ENCODE measurements around the gene FAM149A. TPM values are rescaled to one million over a fixed set of nuclear protein-coding genes. Genes with fewer than 3 reads are reported as not detected.
A peak's percentile ranks its signal among the peaks of the same experiment; 100 is the strongest.

The FAM149A gene
- polyA plus RNA-seq, 1 donor: 11.8 TPM

DNA sequence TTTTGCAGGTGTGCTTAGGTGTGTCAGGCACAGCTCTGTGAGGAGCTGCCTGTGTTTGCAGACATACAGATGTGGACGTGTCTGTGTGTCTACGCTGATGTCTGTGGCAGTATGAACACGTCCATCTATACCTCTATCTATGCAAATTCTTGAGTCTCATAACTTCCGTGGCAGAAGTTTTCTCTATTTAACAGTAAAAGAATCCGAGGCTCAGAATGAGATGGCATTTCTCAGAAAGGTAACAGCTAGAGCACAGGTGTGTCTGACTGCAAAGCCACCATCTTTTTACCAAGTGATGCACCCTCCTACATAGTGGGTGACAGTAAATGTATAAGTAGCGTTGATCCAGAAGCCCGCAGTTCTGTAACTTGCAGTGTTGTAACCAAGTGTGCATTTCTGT, 47.0 kb downstream of the FAM149A start:
- H3K9me3 ChIP-seq (ENCODE audit: control insufficient read depth, low read depth, low read length): no peaks in the 10 kb centered on the region
- no peaks in the 10 kb centered on the region for H3K27me3 ChIP-seq (ENCODE audit: control insufficient read depth, insufficient read depth, low read length)
- no peak overlapping the region for H3K27ac ChIP-seq (ENCODE audit: low read length)
- no peak for DNase-seq
- no peak overlapping the region for H3K4me3 ChIP-seq (ENCODE audit: low read length)
- WGBS (ENCODE audit: insufficient coverage, low lambda C conversion rate): no CpG with 5 or more reads among the region's 7 CpGs
- no peaks in the 10 kb centered on the region for H3K4me1 ChIP-seq (ENCODE audit: control insufficient read depth, insufficient read depth, low read length)
- H3K36me3 ChIP-seq (ENCODE audit: control insufficient read depth, insufficient read depth, low read length): peaks cover 17% of the 10 kb centered on the region

DNA sequence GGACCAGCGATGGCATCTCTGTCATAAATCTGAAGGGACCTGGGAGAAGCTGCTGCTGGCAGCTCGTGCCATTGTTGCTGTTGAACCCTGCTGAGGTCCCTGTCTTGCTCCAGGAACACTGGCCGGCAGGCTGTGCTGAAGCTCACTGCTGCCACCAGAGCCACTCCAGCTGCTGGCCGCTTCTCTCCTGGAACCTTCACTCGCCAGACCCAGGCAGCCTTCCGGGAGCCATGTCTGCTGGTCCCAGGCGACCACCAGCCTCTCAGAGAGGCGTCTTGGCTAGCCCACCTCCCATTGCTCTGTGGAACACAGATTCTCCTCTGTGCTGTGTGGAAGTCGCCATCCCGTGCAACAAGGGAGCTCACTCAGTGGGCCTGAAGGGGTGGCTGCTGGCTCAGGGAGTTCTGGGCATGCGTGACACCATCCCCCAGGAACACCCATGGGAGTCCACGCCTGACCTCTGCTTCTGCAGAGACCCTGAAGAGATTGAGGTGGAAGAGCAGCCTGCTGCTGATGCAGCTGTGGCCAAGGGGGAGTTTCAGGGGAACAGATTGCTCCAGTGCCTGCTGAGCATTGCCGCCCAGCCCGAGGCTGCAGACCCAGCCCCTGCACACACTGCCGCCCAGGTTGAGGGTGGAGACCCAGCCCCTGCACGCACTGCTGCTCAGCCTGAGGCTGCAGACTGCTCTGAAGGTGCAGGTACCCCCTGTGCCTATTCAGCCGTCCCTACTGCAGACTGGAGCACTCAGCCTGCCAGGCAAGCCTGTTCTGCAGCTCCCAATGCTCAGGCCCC, 53.7 kb downstream of the FAM149A start:
- H3K4me3 ChIP-seq (ENCODE audit: low read length): no peak overlapping the region
- H3K4me1 ChIP-seq (ENCODE audit: control insufficient read depth, insufficient read depth, low read length): no peaks in the 10 kb centered on the region
- DNase-seq: no peak
- H3K27me3 ChIP-seq (ENCODE audit: control insufficient read depth, insufficient read depth, low read length): no peaks in the 10 kb centered on the region
- H3K36me3 ChIP-seq (ENCODE audit: control insufficient read depth, insufficient read depth, low read length): peaks cover 44% of the 10 kb centered on the region
- H3K27ac ChIP-seq (ENCODE audit: low read length): no peak overlapping the region
- no CpG with 5 or more reads among the region's 17 CpGs for WGBS (ENCODE audit: insufficient coverage, low lambda C conversion rate)
- peaks cover 3% of the 10 kb centered on the region for H3K9me3 ChIP-seq (ENCODE audit: control insufficient read depth, low read depth, low read length)

DNA sequence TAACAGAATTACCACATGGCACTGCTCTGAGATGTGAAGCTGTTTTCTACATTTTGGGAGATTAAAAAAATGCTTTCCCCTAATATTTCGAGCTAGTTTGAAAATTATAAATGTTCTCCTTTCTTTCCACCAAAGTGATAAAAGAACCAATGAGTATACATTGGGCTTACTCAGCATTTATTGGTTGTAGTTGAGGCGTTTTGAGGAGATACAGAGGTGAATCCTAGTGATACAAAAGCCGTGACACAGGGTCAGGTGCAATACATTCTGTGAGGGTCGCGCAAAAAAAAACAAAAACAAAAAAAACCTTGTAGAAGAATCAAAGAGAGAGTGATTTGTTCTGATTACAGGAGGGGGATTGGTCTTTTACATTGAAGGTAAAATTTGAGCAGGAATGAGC, 54.5 kb downstream of the FAM149A start:
- H3K27ac ChIP-seq (ENCODE audit: low read length): no peak overlapping the region
- WGBS (ENCODE audit: insufficient coverage, low lambda C conversion rate): 81% methylated on average over 4 of the region's 5 CpGs
- H3K4me3 ChIP-seq (ENCODE audit: low read length): no peak overlapping the region
- H3K36me3 ChIP-seq (ENCODE audit: control insufficient read depth, insufficient read depth, low read length): peaks cover 41% of the 10 kb centered on the region
- DNase-seq: no peak
- H3K27me3 ChIP-seq (ENCODE audit: control insufficient read depth, insufficient read depth, low read length): no peaks in the 10 kb centered on the region
- H3K9me3 ChIP-seq (ENCODE audit: control insufficient read depth, low read depth, low read length): peaks cover 3% of the 10 kb centered on the region
- H3K4me1 ChIP-seq (ENCODE audit: control insufficient read depth, insufficient read depth, low read length): no peaks in the 10 kb centered on the region

DNA sequence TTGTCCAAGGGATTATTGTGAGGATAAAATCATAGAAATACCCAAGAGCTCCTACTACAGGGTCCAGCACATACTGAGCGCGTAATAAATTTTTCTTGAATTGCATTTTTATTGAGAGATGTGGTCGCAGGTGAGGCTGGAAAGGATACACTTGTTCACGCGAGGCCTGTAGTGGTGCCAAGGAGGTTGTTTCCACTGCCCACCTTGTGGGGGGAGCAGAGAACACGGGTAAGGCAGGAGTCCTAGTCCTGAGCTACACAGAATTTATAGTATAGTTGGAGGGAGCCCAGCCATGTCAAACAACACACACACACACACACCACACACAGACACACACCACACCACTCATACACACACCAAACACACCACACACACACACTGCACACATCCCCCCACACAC, 55.1 kb downstream of the FAM149A start:
- WGBS (ENCODE audit: insufficient coverage, low lambda C conversion rate): no CpG with 5 or more reads among the region's 6 CpGs
- H3K4me3 ChIP-seq (ENCODE audit: low read length): no peak overlapping the region
- no peak overlapping the region for H3K27ac ChIP-seq (ENCODE audit: low read length)

DNA sequence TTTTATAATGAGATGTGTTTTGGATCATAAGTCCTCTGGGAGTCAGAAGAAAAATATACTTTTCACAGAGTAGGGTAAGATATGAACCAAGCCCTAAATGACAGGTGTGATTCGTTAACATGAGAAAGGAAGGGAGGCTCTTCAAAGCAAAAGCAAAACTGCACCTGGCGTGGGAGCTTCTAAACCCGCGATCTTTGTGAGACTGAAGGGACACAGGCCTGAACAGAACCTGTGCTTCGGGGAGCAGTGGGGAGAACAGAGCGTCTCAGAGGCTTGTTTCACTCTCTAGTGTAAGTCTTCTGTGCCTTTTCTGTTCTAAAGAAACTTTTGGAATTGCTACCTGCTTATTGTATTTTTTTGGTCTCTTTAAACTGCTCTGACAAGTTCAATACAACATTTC, 56.6 kb downstream of the FAM149A start:
- DNase-seq: no peak
- peaks cover 40% of the 10 kb centered on the region for H3K36me3 ChIP-seq (ENCODE audit: control insufficient read depth, insufficient read depth, low read length)

More for the DNA sequence above, 55.1 kb downstream of the FAM149A start:
- Histone ChIP-seq H3K36me3 (ENCODE audit: control insufficient read depth, insufficient read depth, low read length) (peaks cover 43% of the 10 kb centered on the region), H3K27me3 (ENCODE audit: control insufficient read depth, insufficient read depth, low read length) (no peaks in the 10 kb centered on the region), H3K4me1 (ENCODE audit: control insufficient read depth, insufficient read depth, low read length) (no peaks in the 10 kb centered on the region), H3K9me3 (ENCODE audit: control insufficient read depth, low read depth, low read length) (peaks cover 3% of the 10 kb centered on the region)
- DNase-seq: no peak

DNA sequence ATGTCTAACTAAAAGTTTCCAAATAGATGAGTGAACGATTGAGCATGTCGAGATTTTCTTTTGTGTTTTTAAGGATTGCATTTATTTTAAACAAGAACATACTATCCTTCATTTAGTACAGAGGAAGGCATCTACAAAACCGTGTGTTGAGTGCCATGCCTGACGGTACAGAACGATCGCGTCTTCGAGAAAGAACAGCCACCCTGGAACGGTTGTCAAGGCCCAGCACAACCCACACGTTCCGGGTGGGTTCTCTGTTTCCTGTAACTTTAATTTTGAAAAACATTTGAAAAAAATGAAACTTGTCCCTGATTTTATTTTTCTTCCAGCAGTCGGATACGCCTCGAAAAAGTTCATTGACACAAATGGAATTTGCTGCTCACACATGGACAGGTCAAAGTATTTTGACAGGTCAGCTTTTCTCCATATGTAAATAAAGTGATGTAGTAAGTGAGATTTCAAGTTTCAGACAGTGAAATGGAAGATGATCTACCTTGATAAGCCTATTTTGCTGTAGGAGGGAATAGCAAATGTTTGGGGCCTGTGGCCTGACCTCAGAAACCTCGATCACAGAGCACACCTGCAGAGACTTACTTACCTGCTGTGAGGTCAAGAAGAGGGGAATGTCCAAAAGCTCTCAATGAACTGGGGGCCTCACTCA, 62.5 kb downstream of the FAM149A start:
- DNase-seq: peak; percentile 37 to 68
- peaks cover 20% of the 10 kb centered on the region for H3K36me3 ChIP-seq (ENCODE audit: control insufficient read depth, insufficient read depth, low read length)
- 84% methylated on average over 12 of the region's 15 CpGs for WGBS (ENCODE audit: insufficient coverage, low lambda C conversion rate)

More for the DNA sequence above, 56.6 kb downstream of the FAM149A start:
- H3K27ac ChIP-seq (ENCODE audit: low read length): no peak overlapping the region
- H3K4me1 ChIP-seq (ENCODE audit: control insufficient read depth, insufficient read depth, low read length): no peaks in the 10 kb centered on the region
- H3K9me3 ChIP-seq (ENCODE audit: control insufficient read depth, low read depth, low read length): peaks cover 3% of the 10 kb centered on the region
- H3K27me3 ChIP-seq (ENCODE audit: control insufficient read depth, insufficient read depth, low read length): no peaks in the 10 kb centered on the region
- WGBS (ENCODE audit: insufficient coverage, low lambda C conversion rate): no CpG with 5 or more reads among the region's 6 CpGs
- H3K4me3 ChIP-seq (ENCODE audit: low read length): no peak overlapping the region

DNA sequence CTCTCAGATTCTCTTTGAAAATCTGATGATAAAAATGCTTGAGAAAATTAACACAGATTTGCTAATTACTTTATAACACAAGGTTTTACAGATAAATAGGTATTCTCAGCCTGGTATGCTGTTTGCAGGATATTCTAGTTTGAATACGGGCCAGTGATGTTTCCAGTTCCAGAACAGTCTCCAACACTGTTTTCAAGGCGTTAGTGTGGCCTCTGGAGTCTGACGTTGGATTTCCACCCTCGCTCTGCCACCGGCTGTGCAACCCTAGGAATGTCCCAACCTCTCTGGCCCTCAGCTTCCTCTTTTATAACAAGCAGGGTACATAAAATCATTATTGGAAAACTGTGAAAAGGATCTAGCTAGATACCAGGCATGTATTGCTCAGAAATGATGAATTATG, 63.1 kb downstream of the FAM149A start:
- peaks cover 16% of the 10 kb centered on the region for H3K36me3 ChIP-seq (ENCODE audit: control insufficient read depth, insufficient read depth, low read length)
- DNase-seq: no peak
- H3K4me3 ChIP-seq (ENCODE audit: low read length): no peak overlapping the region
- peak overlapping the region; percentile 63 for H3K27ac ChIP-seq (ENCODE audit: low read length)
- H3K27me3 ChIP-seq (ENCODE audit: control insufficient read depth, insufficient read depth, low read length): no peaks in the 10 kb centered on the region
- H3K4me1 ChIP-seq (ENCODE audit: control insufficient read depth, insufficient read depth, low read length): peaks cover 3% of the 10 kb centered on the region
- peaks cover 2% of the 10 kb centered on the region for H3K9me3 ChIP-seq (ENCODE audit: control insufficient read depth, low read depth, low read length)
- no CpG with 5 or more reads among the region's 5 CpGs for WGBS (ENCODE audit: insufficient coverage, low lambda C conversion rate)

More for the DNA sequence above, 62.5 kb downstream of the FAM149A start:
- H3K9me3 ChIP-seq (ENCODE audit: control insufficient read depth, low read depth, low read length): peaks cover 2% of the 10 kb centered on the region
- H3K4me1 ChIP-seq (ENCODE audit: control insufficient read depth, insufficient read depth, low read length): peaks cover 3% of the 10 kb centered on the region
- H3K27me3 ChIP-seq (ENCODE audit: control insufficient read depth, insufficient read depth, low read length): no peaks in the 10 kb centered on the region
- no peak overlapping the region for H3K4me3 ChIP-seq (ENCODE audit: low read length)
- H3K27ac ChIP-seq (ENCODE audit: low read length): peak overlapping the region; percentile 63

DNA sequence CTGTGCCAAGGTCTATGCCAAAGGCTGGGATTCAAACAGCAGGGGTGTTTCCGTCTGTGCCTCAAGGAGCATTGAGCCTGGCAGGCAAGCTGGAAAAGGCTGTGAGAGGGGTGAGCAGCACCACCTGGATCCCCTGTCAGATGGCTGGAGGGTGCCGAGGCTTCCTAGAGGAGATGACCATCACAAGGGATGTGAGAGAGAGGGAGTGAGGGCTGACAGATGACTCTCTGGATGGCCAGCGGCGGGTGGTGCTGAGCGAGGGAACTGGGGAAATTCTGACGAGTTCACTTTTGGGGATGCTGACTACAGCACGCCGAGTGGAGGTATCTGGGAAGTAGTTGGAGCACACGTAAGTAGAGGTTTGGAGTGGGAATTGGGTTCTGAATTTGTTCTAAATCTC, 64.2 kb downstream of the FAM149A start:
- Histone ChIP-seq H3K4me3 (ENCODE audit: low read length) (no peak overlapping the region), H3K9me3 (ENCODE audit: control insufficient read depth, low read depth, low read length) (peaks cover 2% of the 10 kb centered on the region), H3K4me1 (ENCODE audit: control insufficient read depth, insufficient read depth, low read length) (peaks cover 3% of the 10 kb centered on the region), H3K27me3 (ENCODE audit: control insufficient read depth, insufficient read depth, low read length) (no peaks in the 10 kb centered on the region), H3K36me3 (ENCODE audit: control insufficient read depth, insufficient read depth, low read length) (peaks cover 11% of the 10 kb centered on the region), H3K27ac (ENCODE audit: low read length) (no peak overlapping the region)
- no peak for DNase-seq
- WGBS (ENCODE audit: insufficient coverage, low lambda C conversion rate): 80% methylated on average over 1 of the region's 9 CpGs

DNA sequence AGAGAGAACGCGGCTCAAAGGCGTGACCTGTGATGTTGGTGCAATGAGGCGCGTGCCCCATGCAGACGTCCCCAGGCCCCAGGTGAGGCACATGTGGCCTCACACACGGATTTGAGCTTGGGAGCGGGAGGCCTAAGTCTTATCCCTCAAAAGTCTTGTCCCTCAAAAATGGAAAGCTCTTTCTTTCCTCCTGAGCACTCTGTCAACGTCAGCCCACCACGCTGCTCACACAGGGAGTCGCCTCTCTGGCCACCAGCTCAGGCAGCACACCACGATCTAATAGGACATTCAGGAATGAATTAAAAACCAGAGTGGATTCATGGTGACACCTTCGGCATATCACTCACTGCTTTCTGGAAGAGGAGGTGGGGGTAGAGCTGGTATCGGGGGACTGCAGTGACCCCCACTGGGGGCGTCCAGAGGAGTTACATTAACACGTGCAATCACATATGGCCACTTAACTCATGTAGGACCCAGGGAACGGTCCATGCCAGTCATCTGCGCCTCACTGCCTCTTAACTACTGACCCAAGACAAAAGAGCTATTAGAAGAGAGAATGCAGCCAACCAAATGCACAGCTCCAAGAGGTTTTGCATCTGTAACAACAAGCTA, 64.9 kb downstream of the FAM149A start:
- Histone ChIP-seq H3K27me3 (ENCODE audit: control insufficient read depth, insufficient read depth, low read length) (no peaks in the 10 kb centered on the region), H3K27ac (ENCODE audit: low read length) (no peak overlapping the region), H3K36me3 (ENCODE audit: control insufficient read depth, insufficient read depth, low read length) (peaks cover 9% of the 10 kb centered on the region), H3K9me3 (ENCODE audit: control insufficient read depth, low read depth, low read length) (peaks cover 2% of the 10 kb centered on the region), H3K4me1 (ENCODE audit: control insufficient read depth, insufficient read depth, low read length) (peaks cover 3% of the 10 kb centered on the region), H3K4me3 (ENCODE audit: low read length) (no peak overlapping the region)
- no CpG with 5 or more reads among the region's 18 CpGs for WGBS (ENCODE audit: insufficient coverage, low lambda C conversion rate)
- DNase-seq: no peak

DNA sequence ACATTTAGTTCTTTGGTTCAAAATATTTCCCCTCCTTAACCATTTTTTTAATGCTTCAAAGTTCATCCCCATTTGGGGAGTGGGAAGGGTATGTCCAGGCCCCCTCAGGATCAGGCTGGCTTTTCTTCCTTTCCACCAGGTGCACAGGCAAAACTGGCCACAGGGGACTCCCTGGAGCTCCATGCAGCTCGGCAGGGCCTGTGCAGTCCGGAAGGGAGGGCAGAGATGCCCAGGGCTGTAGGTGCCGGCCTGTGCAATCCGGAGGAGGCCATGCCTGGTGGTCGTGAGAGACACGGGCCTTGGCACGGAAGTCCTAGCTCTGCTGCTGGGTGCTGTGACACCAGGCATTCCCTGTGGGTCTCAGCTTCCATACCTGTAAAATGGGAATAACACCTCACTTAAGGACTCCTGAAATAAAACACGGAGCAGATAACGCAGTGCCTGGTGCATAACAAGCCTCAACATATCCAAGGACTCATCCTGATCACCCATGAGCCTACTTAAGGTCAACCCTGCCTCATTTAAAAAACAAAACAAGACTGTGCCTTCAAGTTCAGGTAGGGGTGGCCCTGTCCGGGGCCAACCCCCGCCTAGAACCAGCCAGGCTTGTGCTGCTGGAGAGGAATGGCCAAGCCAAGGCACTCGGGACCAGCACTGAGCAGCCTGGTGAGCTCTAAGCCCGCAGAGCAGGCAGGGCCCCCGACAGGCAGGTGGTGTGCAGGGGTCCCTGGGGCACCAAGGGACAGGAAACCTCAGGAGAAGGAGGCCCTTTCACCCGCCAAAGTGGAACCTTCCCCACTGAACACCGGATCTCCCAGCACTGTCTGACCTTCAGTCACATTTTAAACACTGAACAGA, 65.7 kb downstream of the FAM149A start:
- WGBS (ENCODE audit: insufficient coverage, low lambda C conversion rate): no CpG with 5 or more reads among the region's 16 CpGs
- DNase-seq: no peak
- H3K27ac ChIP-seq (ENCODE audit: low read length): no peak overlapping the region

More for the DNA sequence above, 65.7 kb downstream of the FAM149A start:
- H3K36me3 ChIP-seq (ENCODE audit: control insufficient read depth, insufficient read depth, low read length): peaks cover 7% of the 10 kb centered on the region
- H3K27me3 ChIP-seq (ENCODE audit: control insufficient read depth, insufficient read depth, low read length): no peaks in the 10 kb centered on the region
- no peak overlapping the region for H3K4me3 ChIP-seq (ENCODE audit: low read length)
- peaks cover 2% of the 10 kb centered on the region for H3K9me3 ChIP-seq (ENCODE audit: control insufficient read depth, low read depth, low read length)
- H3K4me1 ChIP-seq (ENCODE audit: control insufficient read depth, insufficient read depth, low read length): peaks cover 3% of the 10 kb centered on the region
